Measurements from ENCODE around the gene PLXNA3. TPM values are rescaled to one million over a fixed set of nuclear protein-coding genes. Genes with fewer than 3 reads are reported as not detected.

PLXNA3 gene
- total RNA-seq, 4 donors from 2014 or later, result 17.0 to 44.4 (median 24.2) TPM

- WGBS, 2 donors, result 8 to 34% methylated on average over 5 to 15 of the region's 15 CpGs
- Histone ChIP-seq H3K4me3 (peak overlapping the region in 2 of 4 donors; percentile 32 to 44), H3K27ac (peak overlapping the region in 3 of 4 donors; percentile 68 to 86 (median 76)), H3K36me3 (peaks cover 0 to 5% (median 0%) of the 10 kb centered on the region in 3 donors), H3K4me1 (peaks cover 0 to 7% (median 2%) of the 10 kb centered on the region in 4 donors), H3K9me3 (no peaks in the 10 kb centered on the region), H3K27me3 (no peaks in the 10 kb centered on the region)
- TF ChIP-seq CTCF (IDR thresholded peaks at IDR 0.05) (peak; percentile 35 to 66 (median 46)), POLR2A (IDR thresholded peaks at IDR 0.05) (peak in 1 of 2 donors; percentile 25), EP300 (IDR thresholded peaks at IDR 0.05) (peak in 1 of 2 donors; percentile 48)
- peak; percentile 61 to 73 for DNase-seq (ENCODE audit: low spot score in 2 of 2)
Observed at GRCh38 chrX:154526901-154527675, 69.0 kb downstream of the PLXNA3 start.

Small RNAs within 50 kb of the gene (small RNA-seq; reads per million reads assigned to genes)
- gene MIR6858 (not detected), gene RN7SL697P (not detected)

Other genes starting within 250 kb of the PLXNA3 start
- gene OPN1MW2, start 238.5 kb upstream of the PLXNA3 start, total RNA-seq, result not detected
- not detected for gene OPN1MW3, start 200.7 kb upstream of the PLXNA3 start, total RNA-seq
- not detected for gene TEX28, start 163.2 kb upstream of the PLXNA3 start, total RNA-seq
- gene TKTL1, start 162.5 kb upstream of the PLXNA3 start, total RNA-seq, result not detected
- 1,000 to 10,000 TPM in 3 of 4 donors, 100 to 1,000 TPM in 1; 995 to 1,349 (median 1,139) TPM for gene FLNA, start 83.6 kb upstream of the PLXNA3 start, total RNA-seq
- gene EMD, start 79.0 kb upstream of the PLXNA3 start, total RNA-seq, result 10 to 100 TPM; 38.0 to 72.6 (median 46.7) TPM
- 1,000 to 10,000 TPM; 4,372 to 6,501 (median 5,244) TPM for gene RPL10, start 59.9 kb upstream of the PLXNA3 start, total RNA-seq
- 10 to 100 TPM; 21.4 to 36.0 (median 28.6) TPM for gene DNASE1L1, start 49.0 kb upstream of the PLXNA3 start, total RNA-seq
- gene TAFAZZIN, start 46.7 kb upstream of the PLXNA3 start, total RNA-seq, result 100 to 1,000 TPM in 2 of 4 donors, 10 to 100 TPM in 2; 78.9 to 138 (median 97.7) TPM
- gene ATP6AP1, start 29.6 kb upstream of the PLXNA3 start, total RNA-seq, result 10 to 100 TPM; 42.9 to 59.7 (median 50.4) TPM
- gene GDI1, start 21.1 kb upstream of the PLXNA3 start, total RNA-seq, result 100 to 1,000 TPM; 114 to 179 (median 152) TPM
- 10 to 100 TPM; 47.5 to 90.6 (median 63.0) TPM for gene FAM50A, start 14.1 kb upstream of the PLXNA3 start, total RNA-seq
- gene LAGE3, start 21.0 kb downstream of the PLXNA3 start, total RNA-seq, result 10 to 100 TPM; 18.8 to 46.5 (median 35.0) TPM
- 10 to 100 TPM; 39.0 to 58.5 (median 43.4) TPM for gene UBL4A, start 28.3 kb downstream of the PLXNA3 start, total RNA-seq
- gene SLC10A3, start 32.3 kb downstream of the PLXNA3 start, total RNA-seq, result 10 to 100 TPM; 17.8 to 40.6 (median 27.0) TPM
- 10 to 100 TPM; 40.9 to 76.5 (median 55.7) TPM for gene FAM3A, start 58.0 kb downstream of the PLXNA3 start, total RNA-seq
- gene G6PD, start 88.6 kb downstream of the PLXNA3 start, total RNA-seq, result 10 to 100 TPM; 30.6 to 89.7 (median 41.8) TPM
- gene IKBKG, start 89.3 kb downstream of the PLXNA3 start, total RNA-seq, result 10 to 100 TPM; 14.2 to 43.1 (median 29.0) TPM
- not detected for gene CTAG1A, start 126.9 kb downstream of the PLXNA3 start, total RNA-seq
- gene CTAG1B, start 161.0 kb downstream of the PLXNA3 start, total RNA-seq, result not detected
- not detected for gene CTAG2, start 195.3 kb downstream of the PLXNA3 start, total RNA-seq